ENCODE measurements around the gene CAND1.

The CAND1 gene

GRCh38 chr12:67268896-67269632, at the start of gene CAND1:
CAND1 (plus strand) TSS chr12:67269358; CDS start chr12:67269718, 360 bp downstream.
- no peak for FAIRE-seq

DNA sequence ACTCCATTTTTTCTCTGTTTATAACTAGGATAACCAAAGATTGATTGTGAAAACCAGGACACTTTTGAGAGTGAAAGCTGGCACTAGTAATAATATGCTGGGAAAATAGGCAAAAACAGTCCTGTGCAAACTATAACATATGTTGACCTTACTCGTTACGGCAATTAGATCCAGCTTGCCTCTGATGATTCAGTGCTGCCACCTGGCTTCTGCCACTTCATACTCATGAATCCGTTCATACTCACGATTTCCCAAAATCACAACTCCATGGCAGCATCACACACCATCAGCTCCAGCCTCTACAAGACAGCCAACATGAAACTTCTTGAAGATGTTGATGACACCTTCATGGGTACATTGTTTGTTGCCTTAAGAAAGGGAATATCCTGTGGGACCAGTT, 49.1 kb upstream of the CAND1 start:
- no peak for FAIRE-seq

DNA sequence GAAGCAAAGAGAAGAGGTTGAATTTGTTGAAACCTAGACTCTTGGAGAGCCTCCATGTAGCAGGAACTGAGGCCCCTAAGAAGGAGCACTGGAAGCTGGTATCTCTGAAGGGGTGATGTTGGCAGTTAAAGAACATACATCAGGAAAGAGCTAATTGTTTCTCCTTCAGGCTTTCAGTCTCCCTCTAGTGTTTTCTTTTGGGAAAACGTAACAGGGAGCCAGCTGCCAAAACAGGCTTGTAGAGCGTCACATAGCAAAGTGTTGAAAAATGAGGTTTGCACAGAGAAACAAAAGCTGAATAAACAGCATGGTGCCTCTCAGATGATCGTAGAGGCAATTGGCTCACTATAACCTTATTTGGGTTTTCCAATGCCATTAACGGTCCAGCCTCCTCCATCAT, 46.9 kb upstream of the CAND1 start:
- no peak for FAIRE-seq

DNA sequence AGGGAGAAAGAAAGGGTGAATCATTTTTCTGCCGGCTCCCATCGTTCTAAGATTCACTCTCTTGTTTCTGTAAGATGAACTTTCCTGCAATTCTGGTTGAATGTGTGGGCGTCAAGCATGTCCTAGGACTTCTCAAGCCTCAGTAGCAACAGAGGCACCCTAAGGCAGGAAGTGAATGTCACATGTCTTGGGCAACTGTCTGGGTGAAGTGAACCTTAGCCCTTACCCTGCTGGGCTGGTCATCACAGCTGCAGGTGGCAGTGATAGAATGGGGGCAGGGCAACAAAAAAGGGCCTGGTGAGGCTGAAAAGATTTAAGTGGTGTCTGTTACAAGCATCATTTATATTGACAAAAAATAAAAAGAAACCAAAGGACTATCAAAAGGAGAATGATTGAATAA, 45.9 kb upstream of the CAND1 start:
- FAIRE-seq, result no peak

DNA sequence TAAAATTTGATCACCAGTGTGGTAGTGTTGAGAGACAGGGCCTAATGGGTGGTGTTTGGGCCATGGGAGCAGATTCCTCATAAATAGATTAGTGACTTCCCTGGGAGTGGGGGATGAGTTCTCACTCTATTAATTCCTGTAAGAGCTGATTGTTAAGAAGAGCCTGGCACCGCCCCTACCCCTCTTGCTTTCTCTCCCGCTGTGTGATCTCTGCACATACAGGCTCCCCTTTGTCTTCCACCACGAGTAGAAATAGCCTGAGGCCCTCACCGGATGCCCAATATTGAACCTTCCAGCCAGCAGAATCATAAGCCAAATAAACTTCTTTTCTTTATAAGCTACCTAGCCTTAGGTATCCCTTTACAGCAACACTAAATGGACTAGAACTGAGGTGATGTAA, 31.9 kb upstream of the CAND1 start:
- no peak for FAIRE-seq

DNA sequence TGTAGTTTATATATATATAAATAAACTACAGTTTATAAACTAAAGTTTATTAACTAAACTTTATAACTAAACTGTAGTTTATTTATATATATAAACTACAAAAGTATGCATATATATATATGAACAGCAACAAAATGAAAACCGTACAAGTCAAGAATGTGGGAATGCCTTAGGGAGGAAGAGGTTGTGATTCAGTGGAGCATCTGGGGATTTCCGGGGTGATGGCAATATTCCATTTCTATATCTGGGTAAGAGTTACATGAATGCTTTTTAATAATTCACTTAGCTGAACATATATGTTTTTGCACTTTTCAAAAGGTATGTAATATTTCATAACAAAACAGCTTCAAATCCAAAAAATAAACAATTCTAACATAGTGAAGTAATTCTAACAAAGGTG, 30.1 kb upstream of the CAND1 start:
- FAIRE-seq, result peak; percentile 14

DNA sequence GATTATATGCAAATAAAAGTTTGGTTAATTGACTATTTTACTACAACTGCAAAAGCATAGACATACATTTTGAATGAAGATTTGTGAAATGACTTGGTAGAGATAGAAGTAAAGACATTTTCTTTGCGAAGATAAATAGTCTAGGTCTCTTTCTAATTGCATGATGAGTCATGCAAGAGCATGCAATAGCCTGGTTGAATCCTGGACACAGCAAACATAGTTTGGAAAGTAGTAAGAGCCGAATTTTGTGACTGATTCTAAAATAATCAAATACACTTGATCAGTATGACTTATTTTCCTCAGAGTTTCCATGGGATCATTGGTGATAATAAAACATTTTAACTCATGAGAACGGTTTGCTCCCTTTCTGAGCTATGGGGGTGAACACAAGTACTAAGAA, 27.7 kb upstream of the CAND1 start:
- no peak for FAIRE-seq

DNA sequence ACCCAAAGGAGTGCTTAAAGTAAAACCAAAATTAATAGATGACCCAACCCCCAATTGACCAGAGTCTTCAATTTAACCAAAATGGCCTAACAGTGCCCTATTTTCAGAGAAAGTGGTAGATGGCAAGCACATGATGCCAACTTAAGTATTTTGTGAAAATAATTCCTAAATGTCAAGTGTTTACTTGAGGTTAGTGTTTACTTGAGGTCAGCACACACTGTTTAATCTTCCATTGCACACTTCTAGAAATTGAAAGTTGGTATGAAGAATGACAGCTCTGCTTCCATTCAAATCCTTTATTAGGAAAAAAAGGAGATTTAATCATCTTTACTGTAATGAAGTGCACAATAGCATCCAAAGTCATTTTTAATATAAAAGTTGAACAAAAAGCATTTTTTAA, 25.9 kb upstream of the CAND1 start:
- no peak for FAIRE-seq

GRCh38 chr12:67245571-67245970, 23.6 kb upstream of the CAND1 start:
- no peak for FAIRE-seq

DNA sequence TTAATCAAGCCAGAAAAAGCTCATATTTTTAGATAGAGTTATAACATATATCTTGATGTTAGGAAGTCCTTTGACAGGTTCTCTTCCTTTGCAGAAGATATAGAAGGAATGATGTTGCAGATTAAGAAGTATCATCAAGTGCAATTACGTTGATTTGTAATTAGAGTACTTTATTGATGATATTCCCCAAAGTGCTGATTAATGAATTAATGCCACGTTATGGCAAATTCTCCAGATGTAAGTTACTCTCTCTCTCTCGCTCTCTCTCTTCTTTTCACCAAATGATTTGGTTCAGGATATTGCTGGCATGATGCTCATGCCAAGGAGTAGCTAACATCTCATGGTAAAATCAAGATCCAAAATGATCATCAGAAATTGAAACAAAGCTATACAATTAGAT, 18.1 kb upstream of the CAND1 start:
- no peak for FAIRE-seq

DNA sequence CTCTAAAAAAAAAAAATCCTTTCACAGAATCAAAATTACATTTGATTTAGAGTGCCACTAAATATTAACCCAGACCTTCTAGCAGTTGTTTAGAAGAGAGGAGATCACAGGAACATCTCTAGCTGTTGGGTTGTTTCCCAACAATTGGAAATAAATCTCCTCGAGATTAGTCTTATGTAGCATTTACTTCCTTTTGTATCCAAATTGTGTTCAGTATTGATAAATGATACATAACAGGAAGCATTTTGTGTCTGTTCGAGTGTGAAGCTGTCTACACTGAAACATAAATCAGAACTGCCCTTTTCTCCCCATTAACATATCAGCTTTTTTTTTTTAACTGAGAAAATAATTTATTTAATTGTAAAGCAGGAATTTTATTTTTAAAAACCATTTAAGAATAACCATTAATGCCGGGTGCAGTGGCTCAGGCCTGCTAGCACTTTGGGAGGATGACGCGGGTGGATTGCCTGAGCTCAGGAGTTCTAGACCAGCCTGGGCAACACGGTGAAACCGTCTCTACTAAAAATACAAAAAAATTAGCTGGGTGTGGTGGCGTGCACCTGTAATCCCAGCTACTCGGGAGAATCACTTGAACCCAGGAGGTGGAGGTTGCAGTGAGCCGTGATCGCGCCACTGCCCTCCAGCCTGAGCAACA, 14.7 kb upstream of the CAND1 start:
- FAIRE-seq, result no peak

DNA sequence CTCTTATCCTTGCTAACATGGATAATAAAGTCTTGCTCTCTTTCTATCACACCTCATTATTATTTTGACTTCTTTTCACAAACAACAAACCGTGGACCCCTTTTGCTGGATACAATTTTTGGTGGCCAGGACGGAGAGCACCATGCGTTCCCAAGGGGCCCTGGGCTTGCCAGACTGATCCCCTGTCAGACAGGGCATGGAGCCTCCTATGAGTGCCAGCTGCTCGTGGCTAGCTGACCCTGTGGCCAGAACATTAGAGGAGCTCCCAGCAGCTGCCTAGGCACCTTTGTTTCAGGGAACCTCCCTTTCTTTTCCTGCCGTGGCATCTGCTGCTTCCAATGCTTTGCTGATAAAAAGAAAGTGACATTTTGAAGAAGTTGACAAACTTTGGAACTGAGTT, 12.5 kb upstream of the CAND1 start:
- no peak for FAIRE-seq

DNA sequence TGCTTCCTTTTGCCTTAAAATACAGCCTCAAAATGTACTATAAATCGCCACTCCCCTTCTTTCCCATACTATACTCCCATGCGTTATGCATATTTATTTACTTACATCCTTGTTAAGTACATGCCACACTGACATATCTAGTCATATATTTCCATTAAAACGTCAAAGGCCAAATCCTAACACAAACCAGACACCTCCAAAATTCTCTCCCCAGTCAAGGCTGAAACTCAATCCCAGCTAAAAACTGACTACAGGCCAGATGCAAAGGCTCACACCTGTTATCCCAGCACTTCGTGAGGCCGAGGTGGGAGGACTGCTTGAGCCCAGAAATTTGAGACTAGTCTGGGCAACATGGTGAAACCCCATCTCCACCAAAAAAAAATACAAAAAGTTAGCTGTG, 5.7 kb upstream of the CAND1 start:
- FAIRE-seq, result no peak

DNA sequence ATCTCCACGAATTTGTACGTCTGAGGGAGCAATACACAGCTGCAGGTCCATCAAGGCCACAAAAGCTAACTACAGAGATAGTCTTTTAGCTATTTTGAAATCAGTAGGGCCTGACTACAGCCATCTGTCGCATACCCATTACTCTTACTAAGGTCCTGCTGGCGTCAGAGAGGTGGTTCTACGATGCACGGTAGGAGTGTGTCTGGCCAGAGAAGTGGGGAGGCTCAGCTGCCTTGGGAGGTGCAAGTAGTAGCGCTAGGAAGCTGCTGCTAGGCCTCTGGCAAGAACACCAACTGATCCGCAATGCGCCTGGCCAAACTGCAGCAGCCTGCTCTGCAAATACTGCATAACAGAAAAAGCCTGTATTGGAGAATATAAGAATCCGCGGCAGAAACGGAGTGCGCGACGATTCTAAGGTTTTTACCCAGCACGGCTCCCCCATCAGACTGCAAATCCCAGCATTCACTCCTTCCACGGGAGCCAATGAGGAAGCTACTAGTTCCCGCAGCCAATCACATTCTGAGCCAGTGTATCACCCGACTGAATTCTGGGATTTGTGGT, 743 bp upstream of the CAND1 start:
- peak; percentile 97 for FAIRE-seq

- no peak for FAIRE-seq
Measured at GRCh38 chr12:67269633-67270573, 745 bp downstream of the CAND1 start.

GRCh38 chr12:67270622-67271021, 1.5 kb downstream of the CAND1 start:
- no peak for FAIRE-seq

GRCh38 chr12:67271976-67272375, 2.8 kb downstream of the CAND1 start:
- no peak for FAIRE-seq

GRCh38 chr12:67274186-67274585, 5.0 kb downstream of the CAND1 start:
- FAIRE-seq, result no peak

- FAIRE-seq, result no peak
Measured at GRCh38 chr12:67275380-67275913, 6.3 kb downstream of the CAND1 start.

DNA sequence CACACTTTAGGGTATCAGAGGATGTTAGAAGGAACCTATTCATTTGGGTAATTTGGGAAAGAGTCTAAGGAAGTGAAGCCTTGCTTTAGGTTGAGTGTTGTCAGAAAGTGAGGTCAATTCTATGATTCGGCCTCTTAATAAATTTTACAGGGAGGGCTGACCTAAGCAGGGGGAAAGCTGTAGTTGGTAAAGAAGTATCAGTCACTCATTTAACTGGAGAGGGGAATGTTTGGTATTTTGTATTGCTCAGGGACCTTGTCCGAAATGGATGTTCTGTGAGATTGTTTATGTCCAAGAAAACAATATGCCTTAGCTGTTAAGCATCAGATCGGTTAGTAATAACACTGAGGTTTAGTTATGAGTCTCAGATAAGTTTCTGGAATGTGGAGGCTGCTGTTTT, 7.3 kb downstream of the CAND1 start:
- FAIRE-seq, result no peak

- no peak for FAIRE-seq
Measured at GRCh38 chr12:67279637-67280036, 10.5 kb downstream of the CAND1 start.

DNA sequence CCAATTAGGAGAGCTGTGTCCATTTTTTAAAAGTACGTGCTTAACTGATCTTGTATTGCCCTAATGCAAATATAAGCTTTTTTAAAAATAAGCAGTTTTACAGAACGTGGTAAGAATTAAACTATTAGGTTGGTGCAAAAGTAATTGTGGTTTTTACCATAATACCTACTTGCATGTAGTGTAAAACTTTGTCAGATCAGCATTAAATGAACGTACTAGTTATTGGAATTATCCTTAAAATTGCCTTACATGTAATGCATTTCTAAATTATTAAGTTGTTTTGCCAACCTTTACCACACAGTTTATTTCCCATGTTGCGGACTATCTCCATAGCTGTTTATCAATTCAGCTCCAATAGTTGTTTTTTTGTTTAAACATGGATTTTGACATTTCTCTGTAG, 10.9 kb downstream of the CAND1 start:
- FAIRE-seq, result no peak

GRCh38 chr12:67280572-67280971, 11.4 kb downstream of the CAND1 start:
- FAIRE-seq, result no peak
